HG03108 (cell line): Measurements from ENCODE around the gene DSCAM.

ENCODE experiments used
- ATAC-seq: cut with Tn5 transposase; IDR thresholded peaks from one replicate; pipeline ENCODE4 v1.9.1; 2021; ENCODE audit warnings: moderate library complexity; ENCODE audit not compliant: unreplicated experiment

The DSCAM gene

DNA sequence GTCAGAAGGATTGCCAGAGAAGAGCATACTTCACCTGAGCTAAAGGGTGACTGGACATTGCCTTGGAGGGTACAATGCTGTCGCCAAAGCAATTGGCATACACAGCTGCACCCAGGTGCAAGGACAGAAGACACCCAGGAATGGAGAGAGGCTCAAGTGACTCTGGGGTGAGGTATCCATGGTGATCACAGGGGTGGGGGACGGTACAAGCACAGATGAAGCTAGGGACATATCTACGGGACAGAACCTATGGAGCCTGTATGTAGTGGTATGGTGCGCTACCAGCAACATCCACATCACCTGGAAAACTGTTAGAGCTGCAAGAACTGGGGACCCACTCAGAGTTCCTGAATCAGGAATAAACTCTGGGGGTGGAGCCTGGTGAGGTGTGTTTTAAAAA is 693.6 kb downstream of the DSCAM start:
- ATAC-seq, result no peak

DNA sequence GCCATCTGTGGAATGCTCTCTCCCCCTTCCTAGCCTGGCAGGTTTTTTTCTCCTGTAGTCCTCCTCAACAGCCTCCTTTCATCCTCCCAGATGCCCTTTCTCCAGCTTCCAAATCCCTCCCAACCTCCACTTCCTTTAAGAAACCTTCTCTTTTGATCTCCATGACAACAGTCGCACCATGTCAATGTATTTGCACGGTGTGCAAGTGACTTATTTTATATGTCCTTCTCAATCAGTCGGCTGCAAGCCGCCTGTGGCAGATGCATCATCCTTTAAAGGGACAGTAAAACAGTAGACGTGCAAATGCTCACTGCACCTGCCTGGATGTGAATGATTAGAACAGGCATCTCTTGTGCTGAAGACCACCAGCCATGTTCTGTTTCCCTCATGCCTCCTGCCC is 694.5 kb downstream of the DSCAM start:
- ATAC-seq, result no peak

DNA sequence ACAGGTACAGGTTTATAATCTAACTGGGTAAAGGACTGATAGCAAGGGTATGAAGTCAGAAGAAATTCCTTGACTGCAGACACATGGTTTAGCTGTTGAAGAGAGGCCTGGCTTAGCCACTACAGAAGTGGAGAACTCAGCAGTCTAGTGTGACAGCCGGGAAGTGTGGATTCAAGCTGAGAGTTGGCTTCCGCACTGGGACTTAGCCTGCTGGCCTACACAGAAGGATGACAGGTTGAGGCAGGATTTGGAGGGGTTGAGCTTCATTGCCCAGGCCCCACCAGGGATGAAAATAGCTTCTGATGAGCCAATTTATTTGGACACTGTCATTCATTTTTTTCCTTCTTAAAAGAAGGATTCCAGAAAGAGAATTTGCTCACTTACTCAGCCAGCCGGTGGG is 695.3 kb downstream of the DSCAM start:
- ATAC-seq, result no peak

DNA sequence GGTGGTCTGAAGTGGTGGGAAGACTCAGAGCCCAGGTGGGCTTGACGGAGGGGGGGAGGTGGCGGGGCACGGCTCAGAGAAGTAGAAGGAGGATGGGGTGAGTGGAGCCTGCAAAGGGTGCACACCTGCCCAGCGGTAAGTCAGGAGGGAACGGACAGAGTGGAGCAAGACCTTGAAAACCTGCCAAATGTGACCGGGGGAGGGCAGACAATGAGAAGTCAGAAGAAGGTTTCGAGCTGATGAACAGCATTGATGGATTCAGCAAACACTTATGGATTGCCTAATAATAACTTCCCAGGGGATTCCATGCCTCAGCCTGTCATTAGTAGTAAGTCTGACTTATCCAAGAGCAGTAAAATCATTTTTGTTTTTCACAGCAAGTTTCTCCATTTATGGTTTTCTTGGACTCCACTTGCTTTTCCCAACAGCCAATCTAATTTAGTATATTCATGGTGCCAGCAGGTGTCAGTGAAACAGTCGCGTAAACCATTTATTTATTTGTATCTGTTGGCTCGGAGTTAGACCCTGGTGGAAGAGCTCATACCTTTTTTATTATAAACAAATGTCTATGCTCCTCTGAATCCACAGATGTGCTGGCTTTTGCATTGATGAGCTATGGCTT is 700.6 kb downstream of the DSCAM start:
- ATAC-seq, result no peak

DNA sequence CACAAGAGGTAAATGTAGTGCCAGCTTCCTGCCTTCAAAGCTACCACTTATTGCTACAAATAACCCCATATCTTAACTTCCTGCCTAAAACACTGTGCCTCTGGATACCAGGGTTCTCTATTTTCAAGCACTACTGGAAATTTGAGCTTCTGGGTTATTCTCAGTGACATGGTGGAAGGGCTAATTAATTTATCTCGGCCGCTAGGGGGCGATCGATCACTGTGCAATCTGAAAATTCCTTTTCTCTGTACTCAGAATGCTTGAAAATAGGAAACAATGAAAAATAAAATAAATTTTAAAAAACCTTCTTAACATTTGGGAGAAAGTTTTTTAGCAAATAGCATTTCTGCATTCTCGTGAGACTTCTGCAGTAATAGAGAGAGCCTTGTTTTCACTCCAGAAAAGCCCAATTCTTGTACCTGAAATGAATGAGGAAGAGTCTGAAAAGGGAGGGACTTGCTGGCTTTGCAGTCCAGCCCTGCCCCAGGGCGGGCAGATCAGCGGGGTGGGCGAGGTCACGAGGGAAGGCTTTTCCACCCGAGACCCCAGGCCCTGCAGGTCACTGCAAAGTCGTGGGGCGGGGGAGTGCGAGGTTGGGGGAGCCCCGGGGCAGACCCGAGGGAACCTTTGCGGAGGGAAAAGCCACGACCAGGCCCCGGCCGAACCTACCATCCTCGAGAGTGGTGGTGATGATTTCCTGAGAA is 703.0 kb downstream of the DSCAM start:
- ATAC-seq, result no peak

DNA sequence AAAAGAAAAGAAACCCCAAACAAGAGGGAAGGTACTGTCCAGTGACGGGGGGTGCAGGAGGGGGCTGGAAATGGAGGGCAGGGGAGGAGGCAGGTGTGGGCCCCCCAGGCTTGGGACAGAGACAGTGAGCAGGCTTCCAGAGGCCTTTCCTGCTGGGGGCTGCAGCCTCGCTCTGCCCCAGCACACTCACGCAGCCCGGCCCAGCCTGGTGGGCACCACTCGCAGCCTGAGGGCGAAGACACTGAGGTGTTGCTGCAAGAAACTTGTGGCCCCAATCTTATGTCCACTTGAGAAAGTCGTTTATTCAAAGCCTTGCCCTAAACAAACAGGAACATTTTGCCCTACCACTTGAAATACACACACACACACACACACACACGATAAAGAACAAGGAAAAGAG is 705.3 kb downstream of the DSCAM start:
- no peak for ATAC-seq

DNA sequence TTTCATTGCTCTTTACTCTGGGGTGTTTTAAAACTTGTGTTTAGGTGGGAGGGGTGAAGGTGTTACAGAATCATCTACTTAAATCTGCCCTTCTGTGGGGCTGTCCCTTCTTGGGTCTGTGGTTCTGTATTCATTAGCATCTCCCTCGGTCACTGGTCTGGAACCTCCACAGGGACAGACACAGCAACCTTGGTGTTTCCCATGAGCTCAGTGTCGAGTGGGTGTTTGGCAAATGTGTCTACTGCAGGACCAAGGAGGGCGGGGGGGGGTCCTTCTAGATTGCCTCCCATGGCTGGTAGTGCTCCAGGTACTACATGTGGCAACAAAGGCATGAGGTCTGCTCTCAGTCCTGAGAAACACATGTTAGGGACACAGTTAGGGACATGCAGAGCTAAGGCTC is 706.3 kb downstream of the DSCAM start:
- no peak for ATAC-seq

DNA sequence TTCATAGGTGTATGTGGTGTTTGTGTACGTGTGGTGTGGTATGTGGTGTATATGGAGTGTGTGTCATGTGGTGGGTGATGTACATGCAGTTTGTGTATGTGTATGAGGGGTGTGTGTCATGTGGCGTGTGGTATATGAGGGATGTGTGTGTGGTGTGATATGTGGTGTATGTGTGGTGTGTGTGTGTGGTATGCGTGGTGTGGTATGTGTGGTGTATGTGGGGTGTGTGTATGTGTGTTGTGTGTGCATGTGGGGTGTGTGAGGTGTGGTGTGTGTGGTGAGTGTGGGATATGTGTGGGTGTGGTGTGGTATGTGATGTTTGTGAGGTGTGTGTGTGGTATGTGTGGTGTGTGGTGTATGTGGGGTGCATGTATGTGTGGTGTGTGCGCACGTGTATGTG is 707.3 kb downstream of the DSCAM start:
- ATAC-seq, result no peak

DNA sequence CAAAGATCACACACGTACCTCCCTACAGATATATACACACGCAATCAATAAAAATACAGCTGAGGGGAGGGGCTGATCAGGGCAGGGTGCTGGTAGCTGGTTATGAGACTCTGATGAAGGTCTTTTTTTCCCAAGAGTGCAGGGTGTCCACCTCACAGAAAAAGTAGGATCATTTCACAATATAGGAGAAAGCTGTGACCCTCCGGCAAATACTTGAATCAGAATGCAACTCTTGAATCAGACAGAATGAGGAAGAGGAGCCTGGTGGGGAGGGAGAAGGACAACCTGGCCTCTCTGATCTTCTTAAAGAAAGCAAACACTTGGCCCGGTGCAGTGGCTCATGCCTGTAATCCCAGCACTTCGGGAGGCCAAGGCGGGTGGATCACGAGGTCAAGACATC is 710.4 kb downstream of the DSCAM start:
- no peak for ATAC-seq

DNA sequence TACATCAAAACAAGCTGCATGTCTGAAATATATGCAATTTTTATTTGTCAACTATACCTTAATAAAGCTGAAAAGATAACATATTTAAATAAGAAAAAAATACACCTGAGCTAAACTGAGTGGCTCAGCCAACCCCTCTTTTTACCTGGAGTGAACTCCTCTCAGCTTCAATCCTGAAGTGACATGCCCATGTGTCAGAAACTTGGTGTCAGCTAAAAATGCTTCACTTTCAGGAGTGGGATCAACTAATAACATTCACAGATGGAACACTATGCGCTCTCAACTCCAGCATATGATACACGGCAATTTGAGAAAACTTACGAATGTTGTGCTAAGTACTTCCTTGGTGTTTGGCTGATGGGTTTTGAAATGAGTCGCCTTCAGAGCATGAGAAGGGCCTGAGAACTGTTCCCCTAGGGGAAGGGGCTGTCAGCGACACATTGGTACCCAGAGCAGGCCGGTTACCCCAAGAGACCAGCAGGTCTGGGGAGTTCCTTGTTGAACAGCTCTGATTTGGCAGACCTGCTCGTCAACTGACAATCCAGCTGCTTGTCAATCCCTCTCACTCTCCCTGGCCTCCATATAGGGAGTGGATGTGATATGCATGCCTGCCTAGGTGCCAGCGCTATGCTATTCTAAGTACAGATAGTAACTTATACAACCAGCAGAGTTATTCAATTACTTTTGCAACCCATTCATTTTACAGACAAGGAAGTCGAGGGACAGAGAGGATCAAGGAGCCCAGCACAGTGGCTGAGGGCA is 712.0 kb downstream of the DSCAM start:
- ATAC-seq, result no peak

DNA sequence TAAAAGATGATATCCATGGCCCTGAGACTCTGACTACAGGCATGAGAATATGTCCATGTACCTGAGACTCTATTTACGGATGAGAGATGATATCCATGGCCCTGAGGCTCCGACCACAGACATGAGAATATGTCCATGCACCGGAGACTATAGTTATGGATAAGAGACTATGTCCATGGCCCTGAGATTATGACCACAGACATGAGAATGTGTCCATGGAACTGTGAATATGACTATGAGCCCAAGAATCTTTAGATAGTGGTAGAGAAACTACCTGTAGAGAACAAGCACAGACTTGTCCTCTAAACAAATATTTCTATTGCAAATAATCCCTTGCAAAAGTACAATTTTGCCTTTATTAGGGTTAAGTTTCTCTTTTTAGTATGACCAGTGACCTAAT is 716.5 kb downstream of the DSCAM start:
- no peak for ATAC-seq

DNA sequence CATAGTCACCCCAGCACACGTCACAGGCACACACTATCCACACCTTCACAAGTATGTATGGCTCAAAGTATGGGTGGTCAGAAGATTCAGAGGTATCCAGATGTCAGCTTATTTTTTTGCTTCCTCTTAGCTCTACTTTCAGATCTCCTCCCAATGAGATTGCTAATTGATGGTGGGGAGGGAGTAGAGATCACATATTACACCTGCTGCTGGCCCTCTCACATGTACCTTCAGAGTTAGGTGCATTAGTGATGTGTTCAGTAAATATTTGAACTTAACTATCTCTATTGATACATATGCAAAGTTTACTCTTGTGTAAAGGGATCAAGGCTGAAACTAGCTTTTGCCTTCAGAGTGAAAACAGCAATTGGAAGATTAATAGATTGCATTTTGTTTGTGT is 717.1 kb downstream of the DSCAM start:
- ATAC-seq, result no peak

DNA sequence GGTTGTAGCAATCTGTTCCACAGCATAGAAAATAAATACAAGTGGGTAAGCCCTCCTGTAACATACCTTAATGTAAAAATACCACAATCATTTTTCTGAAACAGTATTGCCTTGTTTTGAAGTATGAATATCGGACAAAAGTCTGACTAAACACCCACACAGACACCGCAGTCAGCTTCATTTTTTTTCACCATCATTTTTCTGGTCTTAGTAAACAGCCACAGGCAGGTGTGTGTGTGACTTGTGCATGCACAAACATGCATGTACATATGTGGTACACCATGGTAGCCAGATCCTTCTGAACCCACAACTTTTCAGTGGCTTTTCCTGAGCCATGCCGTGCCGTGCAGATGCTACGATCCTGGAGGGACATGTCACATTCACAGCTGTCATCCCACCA is 718.1 kb downstream of the DSCAM start:
- no peak for ATAC-seq

DNA sequence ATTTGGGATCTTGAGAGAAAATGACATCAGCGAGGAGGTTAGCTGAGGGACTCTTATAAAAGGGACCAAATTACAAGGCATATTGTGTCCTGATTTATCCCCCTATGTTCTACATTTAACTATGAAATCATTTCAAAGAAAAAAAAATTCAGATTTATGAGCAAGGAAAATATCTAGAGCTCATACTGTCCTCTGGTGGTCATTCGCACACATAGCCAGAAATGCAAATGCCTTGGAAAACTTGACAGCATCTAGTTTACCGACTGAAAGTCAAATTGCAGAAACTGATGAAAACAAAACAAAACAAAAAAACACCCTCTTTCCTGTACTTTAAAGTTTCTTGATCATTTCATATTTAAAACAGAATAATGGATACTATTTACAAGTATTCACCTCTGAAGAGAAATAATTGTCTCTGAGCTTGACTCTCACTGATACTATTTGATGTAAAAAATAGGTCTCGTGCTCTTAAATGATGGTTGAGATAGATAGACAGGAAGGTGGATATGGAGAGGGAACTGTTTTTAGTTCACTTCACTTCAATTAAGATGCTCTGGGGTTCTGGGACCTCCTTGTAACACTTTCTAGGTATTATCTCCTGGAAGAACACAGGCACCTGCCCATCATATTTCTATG is 725.9 kb downstream of the DSCAM start:
- ATAC-seq, result no peak

DNA sequence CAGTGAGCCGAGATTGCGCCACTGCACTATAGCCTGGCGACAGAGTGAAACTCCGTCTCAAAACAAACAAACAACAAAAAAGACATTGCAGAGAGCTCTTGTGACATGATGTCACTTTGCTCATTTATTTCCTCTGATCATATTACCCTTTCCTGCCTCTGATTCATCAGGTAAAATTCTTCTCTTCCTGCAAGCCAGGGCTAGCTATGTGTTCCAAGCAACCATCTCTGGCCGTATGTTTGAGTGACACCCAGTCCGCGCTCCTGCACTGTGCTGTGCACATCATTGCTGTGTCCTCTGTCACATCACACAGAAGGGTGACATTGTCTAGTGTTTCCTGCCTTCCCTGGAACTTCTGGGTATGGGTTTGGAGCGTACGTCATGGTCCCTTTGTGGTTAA is 728.4 kb downstream of the DSCAM start:
- no peak for ATAC-seq

DNA sequence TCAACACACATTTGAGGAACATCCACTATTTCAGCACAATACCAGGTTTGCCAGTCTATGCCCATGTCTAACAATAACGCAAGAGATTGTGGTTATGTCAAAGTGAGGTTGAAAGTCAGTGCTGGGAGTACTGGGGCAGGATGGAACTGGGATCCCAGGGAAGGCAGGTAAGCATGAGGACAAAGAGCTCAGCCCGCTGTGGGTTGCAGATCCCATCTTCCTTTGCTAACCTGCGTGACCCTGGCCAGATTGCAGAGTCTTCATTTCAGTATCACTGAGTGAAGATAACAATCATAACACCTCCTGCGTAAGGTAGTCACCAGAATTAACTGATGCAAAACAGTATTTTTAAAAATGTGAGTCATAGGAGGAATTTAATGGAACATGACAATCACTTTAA is 729.7 kb downstream of the DSCAM start:
- ATAC-seq, result no peak

DNA sequence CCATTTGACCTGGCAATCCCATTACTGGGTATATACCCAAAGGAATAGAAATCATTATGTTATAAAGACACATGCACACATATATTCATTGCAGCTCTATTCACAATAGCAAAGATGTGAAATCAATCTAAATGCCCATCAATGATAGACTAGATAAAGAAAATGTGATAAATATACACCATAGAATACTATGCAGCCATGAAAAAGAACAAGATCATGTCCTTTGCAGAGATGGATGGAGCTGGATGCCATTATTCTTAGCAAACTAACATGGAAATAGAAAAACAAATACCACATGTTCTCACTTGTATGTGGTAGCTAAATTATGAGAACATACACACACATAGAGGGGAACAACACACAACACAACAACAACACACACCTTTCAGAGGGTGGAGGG is 731.2 kb downstream of the DSCAM start:
- no peak for ATAC-seq

DNA sequence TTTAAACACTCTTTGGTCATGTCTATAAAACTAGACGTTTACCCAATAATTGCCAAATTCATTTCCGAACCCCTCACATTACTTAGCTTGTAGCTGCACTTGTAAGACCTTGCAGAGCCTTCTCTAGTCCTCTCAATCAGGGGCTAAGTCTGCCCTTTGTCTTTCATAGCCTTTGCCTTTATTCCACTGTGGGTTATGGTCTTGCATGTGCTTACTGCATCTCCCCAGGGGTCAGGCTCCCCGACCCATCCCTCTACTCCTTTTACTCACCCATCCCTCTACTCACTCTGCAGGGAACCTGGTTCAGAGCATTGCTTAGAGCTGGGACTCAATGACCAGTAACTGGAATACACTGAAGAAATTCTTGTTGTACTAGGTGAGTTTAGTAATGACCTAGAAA is 744.3 kb downstream of the DSCAM start:
- no peak for ATAC-seq

DNA sequence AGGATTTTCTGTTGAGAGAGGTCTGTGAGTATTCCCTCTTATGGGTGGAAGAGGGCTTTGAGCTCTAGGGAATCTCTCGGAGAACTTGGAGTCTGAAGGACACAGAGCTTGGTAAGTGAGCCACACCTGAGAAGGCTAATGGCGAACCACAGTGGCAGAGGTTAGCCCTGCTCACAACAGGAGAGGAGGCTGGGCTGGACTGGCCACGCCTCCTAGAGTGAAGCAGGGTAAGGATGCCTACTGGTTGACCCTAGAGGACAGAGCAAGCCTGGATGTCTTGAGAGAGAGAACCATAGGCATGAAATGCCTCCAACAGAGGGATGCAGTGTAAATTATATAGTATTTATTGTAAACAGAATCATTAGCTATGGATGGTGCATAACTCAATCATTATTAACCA is 747.1 kb downstream of the DSCAM start:
- ATAC-seq, result no peak

DNA sequence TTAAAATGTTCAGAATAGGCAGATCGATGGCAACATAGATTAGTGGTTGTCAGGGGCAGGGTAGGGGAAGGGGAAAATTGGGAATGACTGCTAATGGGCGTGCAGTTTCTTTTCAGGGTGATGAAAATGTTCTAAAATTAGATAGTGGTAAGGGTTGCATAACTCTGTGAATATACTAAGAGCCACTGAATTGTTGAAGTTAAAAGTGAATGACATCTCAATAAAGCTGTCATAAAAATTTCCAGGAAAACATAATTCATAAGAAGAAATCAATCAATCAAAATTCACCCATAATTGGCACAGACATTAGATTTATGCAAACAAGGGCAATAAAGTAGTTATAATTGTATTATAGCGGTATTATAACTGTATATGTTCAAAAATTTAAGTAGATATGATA is 751.5 kb downstream of the DSCAM start:
- ATAC-seq, result no peak

DNA sequence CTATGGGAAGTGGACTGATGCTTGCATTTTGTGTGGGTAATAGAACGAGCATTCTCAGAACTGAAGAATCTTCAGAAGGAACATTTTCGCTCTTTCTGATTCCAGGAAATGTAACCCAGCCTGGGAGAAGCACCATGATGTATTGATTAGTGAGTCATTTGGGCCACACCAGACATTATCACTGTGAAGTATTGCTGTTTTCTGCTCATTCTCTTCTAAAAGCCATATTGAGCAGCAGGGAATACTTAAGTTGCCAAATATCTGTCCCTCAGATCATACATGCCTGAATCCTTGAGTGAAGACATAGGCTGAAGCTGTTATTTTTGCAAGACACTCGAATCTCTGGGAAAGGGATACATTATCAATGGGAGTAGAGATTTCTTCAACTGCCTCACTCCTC is 766.6 kb downstream of the DSCAM start:
- no peak for ATAC-seq

DNA sequence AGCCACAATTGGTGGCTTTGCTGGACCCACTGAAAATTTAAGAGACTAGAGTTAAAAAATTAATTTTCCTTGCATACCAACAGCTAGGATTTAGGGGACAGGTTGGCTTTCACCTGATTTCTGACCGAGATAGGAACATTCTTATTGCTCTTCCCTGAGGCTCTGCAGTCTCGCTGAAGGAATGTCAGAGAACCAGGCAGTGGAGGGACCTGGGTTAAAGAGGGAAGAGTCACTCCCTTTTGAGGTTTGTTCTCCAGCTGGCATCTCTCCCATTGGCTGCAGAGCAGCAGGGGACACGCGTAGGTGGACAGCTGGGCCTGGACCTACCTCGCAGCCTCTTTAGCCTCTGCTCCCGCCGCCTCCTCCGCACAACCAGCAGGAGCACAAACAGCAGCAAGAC is 772.2 kb downstream of the DSCAM start:
- no peak for ATAC-seq
